T-helper 1 cell treated with Interleukin-12 subunit alpha and Interleukin-12 subunit beta and Interleukin-4 antibody, amounts not matched to agents 30 μg/mL and 1 μg/mL, for 36 hours (primary cell): ENCODE data around the gene KNTC1.
A peak's percentile ranks its signal among the peaks of the same experiment; 100 is the strongest.
"Not testable (repeated sequence)": the region's sequence is repeated elsewhere in the genome, so short reads cannot be mapped to it uniquely, and the experiment has no call there.

Source experiments
- H3K27ac Mint-ChIP-seq: one replicate; pipeline ENCODE4 v1.8.0; 2021; ENCODE audit warnings: mild to moderate bottlenecking, mixed read lengths
- H3K27me3 Mint-ChIP-seq: one replicate; pipeline ENCODE4 v1.8.0; 2021; ENCODE audit warnings: low read depth, mixed read lengths
- H3K36me3 Mint-ChIP-seq: one replicate; pipeline ENCODE4 v1.8.0; 2021; ENCODE audit warnings: low read depth, mixed read lengths
- H3K4me1 Mint-ChIP-seq: one replicate; pipeline ENCODE4 v1.8.0; 2021; ENCODE audit warnings: low read depth, mixed read lengths
- H3K4me3 Mint-ChIP-seq: one replicate; pipeline ENCODE4 v1.8.0; 2021; ENCODE audit warnings: mild to moderate bottlenecking, moderate library complexity, mixed read lengths
- H3K9me3 Mint-ChIP-seq: one replicate; pipeline ENCODE4 v1.8.0; 2021; ENCODE audit warnings: mixed read lengths

The KNTC1 gene

DNA sequence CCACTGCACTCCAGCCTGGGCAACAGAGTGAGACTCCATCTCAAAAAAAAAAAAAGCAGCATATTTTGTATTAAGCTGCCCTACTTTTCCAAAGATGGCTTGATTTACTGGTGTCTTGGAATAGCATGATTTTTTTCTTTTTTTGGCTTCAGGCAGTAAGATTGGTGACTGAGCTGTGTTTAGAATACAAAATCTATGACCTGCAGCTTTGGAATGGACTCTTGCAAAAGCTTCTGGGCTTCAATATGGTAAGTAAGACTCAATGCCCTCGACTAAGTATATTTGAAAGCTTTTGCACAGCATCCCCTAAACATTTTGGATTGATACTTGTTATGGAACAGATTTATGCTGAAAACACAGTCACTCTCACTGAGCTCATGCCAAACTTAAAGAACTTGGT, 87.8 kb downstream of the KNTC1 start:
- Mint-ChIP-seq H3K27me3 (no peaks in the 10 kb centered on the region), H3K4me3 (no peak overlapping the region), H3K9me3 (no peaks in the 10 kb centered on the region), H3K36me3 (peaks cover 39% of the 10 kb centered on the region), H3K27ac (no peak overlapping the region), H3K4me1 (no peaks in the 10 kb centered on the region)

DNA sequence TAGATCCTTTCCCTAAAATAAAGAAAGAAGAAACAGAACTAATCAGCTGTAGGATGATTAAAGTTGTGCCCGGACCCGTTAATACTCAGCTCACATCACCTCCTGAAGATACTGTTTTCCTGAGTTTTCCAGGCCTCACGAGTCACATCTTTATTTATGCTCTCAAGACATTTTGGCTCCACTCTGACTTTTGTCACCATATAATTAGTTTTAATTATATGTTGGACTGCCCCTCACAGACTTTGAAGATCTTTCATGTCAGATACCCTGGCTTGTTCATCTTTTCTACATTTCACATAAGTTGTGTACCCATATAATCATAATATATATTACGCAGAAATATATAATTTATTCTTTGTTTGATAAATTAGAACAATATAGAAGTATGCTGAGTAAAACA, 88.7 kb downstream of the KNTC1 start:
- Mint-ChIP-seq H3K27ac (no peak overlapping the region), H3K36me3 (peaks cover 43% of the 10 kb centered on the region), H3K4me3 (no peak overlapping the region), H3K27me3 (no peaks in the 10 kb centered on the region), H3K9me3 (no peaks in the 10 kb centered on the region), H3K4me1 (no peaks in the 10 kb centered on the region)

- no peaks in the 10 kb centered on the region for H3K27me3 Mint-ChIP-seq
- H3K9me3 Mint-ChIP-seq, result no peaks in the 10 kb centered on the region
- H3K27ac Mint-ChIP-seq, result peak overlapping the region; percentile 4
- H3K4me1 Mint-ChIP-seq, result no peaks in the 10 kb centered on the region
- H3K36me3 Mint-ChIP-seq, result peaks cover 7% of the 10 kb centered on the region
- no peak overlapping the region for H3K4me3 Mint-ChIP-seq
Measured at GRCh38 chr12:122635471-122635870, 108.4 kb downstream of the KNTC1 start.

DNA sequence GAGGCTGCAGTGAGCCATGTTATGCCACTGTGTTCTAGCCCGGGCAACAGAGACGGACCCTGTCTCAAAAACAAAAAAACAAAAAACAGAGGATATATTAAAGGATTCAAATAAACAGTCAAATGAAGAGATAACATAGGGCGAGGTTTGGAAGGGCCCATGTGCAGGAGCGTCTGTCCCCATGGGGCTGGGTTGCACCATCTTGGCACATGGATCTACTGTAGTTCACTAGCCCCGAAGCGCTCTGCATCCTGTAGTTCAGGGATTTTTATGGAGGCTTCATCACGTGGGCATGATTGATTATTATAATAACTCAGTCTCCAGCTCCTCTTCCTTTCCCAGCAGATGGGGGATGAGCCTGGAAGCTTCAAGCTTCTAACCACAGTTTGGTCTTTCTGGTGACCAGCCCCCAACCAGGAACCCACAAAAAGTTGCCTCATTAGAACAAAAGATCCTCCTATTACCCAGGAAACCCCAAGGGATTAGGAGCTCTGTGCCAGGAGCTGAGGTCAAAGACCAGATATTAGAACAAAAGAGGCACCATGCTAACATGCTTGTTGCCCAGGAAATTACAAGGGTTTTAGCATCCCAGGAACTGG, 116.3 kb downstream of the KNTC1 start:
- H3K9me3 Mint-ChIP-seq, result no peaks in the 10 kb centered on the region
- no peaks in the 10 kb centered on the region for H3K27me3 Mint-ChIP-seq
- H3K4me1 Mint-ChIP-seq, result peaks cover 7% of the 10 kb centered on the region
- H3K27ac Mint-ChIP-seq, result no peak overlapping the region
- H3K36me3 Mint-ChIP-seq, result peaks cover 1% of the 10 kb centered on the region
- H3K4me3 Mint-ChIP-seq, result no peak overlapping the region

- H3K27me3 Mint-ChIP-seq, result no peaks in the 10 kb centered on the region
- H3K4me1 Mint-ChIP-seq, result peaks cover 7% of the 10 kb centered on the region
- peak overlapping the region; percentile 35 for H3K4me3 Mint-ChIP-seq
- peak overlapping the region; percentile 28 for H3K27ac Mint-ChIP-seq
- H3K36me3 Mint-ChIP-seq, result no peaks in the 10 kb centered on the region
- no peaks in the 10 kb centered on the region for H3K9me3 Mint-ChIP-seq
Measured at GRCh38 chr12:122646517-122647217, 119.6 kb downstream of the KNTC1 start.

DNA sequence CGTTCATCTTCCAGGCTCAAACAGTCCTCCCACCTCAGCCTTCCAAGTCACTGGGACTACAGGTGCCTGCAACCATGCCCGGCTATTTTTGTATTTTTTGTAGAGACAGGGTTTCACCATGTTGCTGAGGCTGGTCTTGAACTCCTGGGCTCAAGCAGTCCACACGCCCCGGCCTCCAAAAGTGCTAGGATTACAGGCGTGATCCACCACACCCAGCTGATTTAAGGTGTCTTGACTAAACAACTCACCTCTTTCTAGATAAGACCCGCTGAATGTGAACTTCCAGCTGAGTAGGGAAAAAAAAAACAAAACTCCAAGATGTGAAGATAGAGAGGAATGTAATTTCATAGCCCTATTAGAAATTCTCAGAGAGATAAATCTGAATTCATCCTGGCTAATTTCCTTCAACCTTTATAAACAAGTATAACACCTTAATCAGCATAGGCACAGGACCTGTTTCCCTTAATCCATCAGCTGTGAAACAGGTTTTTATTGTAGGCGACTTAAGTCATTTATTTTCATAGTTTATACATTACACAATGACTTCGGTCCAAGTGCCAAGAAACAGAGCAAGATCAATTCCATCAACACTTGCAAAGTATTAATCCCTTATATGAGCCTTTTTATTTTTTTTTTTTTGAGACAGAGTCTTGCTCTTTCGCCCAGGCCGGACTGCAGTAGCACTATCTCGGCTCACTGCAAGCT, 124.6 kb downstream of the KNTC1 start:
- Mint-ChIP-seq H3K27me3 (no peaks in the 10 kb centered on the region), H3K4me3 (no peak overlapping the region), H3K4me1 (peaks cover 4% of the 10 kb centered on the region), H3K36me3 (no peaks in the 10 kb centered on the region), H3K9me3 (no peaks in the 10 kb centered on the region), H3K27ac (no peak overlapping the region)

GRCh38 chr12:122653291-122653690, 126.2 kb downstream of the KNTC1 start:
- H3K4me3 Mint-ChIP-seq, H3K4me1 Mint-ChIP-seq, H3K9me3 Mint-ChIP-seq, H3K27ac Mint-ChIP-seq, H3K27me3 Mint-ChIP-seq, H3K36me3 Mint-ChIP-seq: not testable (repeated sequence)

GRCh38 chr12:122656298-122656697, 129.2 kb downstream of the KNTC1 start:
- Mint-ChIP-seq H3K27me3 (no peaks in the 10 kb centered on the region), H3K9me3 (no peaks in the 10 kb centered on the region), H3K4me1 (no peaks in the 10 kb centered on the region), H3K4me3 (no peak overlapping the region), H3K36me3 (no peaks in the 10 kb centered on the region), H3K27ac (no peak overlapping the region)

DNA sequence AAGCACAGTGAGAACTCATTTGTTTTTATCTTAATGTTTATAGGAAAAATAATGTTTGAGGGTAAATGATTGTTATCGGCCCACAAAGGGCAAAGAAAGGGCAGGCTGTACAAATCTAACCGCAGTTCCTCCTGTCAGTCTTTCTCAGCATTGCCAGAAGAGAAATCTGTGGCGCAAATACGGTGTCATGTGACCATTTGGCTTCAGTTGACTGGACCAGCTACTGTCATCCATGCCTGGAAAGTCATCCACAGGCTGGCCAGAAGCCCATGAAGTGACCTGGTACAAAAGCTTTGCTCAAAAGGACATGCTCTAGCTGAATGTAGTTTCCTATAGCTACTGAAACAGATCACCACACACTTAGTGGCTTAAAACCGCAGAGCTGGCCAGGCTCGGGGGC, 132.5 kb downstream of the KNTC1 start:
- H3K27me3 Mint-ChIP-seq, result no peaks in the 10 kb centered on the region
- no peaks in the 10 kb centered on the region for H3K9me3 Mint-ChIP-seq
- H3K4me1 Mint-ChIP-seq, result no peaks in the 10 kb centered on the region
- peaks cover 2% of the 10 kb centered on the region for H3K36me3 Mint-ChIP-seq
- no peak overlapping the region for H3K4me3 Mint-ChIP-seq
- no peak overlapping the region for H3K27ac Mint-ChIP-seq

GRCh38 chr12:122661246-122661645, 134.2 kb downstream of the KNTC1 start:
- Mint-ChIP-seq H3K4me3 (no peak overlapping the region), H3K9me3 (no peaks in the 10 kb centered on the region), H3K27ac (no peak overlapping the region), H3K27me3 (no peaks in the 10 kb centered on the region), H3K4me1 (no peaks in the 10 kb centered on the region), H3K36me3 (peaks cover 2% of the 10 kb centered on the region)

- H3K9me3 Mint-ChIP-seq, result no peaks in the 10 kb centered on the region
- H3K36me3 Mint-ChIP-seq, result peaks cover 2% of the 10 kb centered on the region
- H3K4me3 Mint-ChIP-seq, result no peak overlapping the region
- H3K27ac Mint-ChIP-seq, result no peak overlapping the region
- H3K27me3 Mint-ChIP-seq, result no peaks in the 10 kb centered on the region
- no peaks in the 10 kb centered on the region for H3K4me1 Mint-ChIP-seq
Measured at GRCh38 chr12:122661938-122662337, 134.9 kb downstream of the KNTC1 start.

- peaks cover 2% of the 10 kb centered on the region for H3K36me3 Mint-ChIP-seq
- H3K27ac Mint-ChIP-seq, result no peak overlapping the region
- no peaks in the 10 kb centered on the region for H3K4me1 Mint-ChIP-seq
Measured at GRCh38 chr12:122665349-122665748, 138.3 kb downstream of the KNTC1 start.

DNA sequence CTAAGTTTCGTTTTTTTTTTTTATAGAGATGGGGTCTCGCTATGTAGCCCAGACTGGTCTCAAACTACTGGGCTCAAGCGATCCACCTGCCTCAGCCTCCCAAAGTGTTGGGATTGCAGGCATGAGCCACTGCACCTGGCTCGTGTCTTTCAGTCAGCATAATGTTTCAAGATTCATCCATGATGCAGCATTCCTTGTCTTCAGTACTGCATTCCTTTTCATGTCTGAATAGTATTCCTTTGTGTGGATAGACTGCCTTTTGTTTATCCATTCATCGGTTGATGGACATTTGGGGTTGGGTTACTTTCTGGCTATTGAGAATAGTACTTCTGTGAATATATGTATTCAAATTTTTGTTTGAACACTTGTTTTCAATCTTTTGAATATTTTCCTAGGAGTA, 138.7 kb downstream of the KNTC1 start:
- Mint-ChIP-seq H3K27me3 (no peaks in the 10 kb centered on the region), H3K27ac (no peak overlapping the region), H3K4me1 (no peaks in the 10 kb centered on the region), H3K36me3 (peaks cover 2% of the 10 kb centered on the region), H3K4me3 (no peak overlapping the region), H3K9me3 (no peaks in the 10 kb centered on the region)

More at GRCh38 chr12:122665349-122665748, 138.3 kb downstream of the KNTC1 start:
- H3K27me3 Mint-ChIP-seq, result no peaks in the 10 kb centered on the region
- no peaks in the 10 kb centered on the region for H3K9me3 Mint-ChIP-seq
- no peak overlapping the region for H3K4me3 Mint-ChIP-seq

- Mint-ChIP-seq H3K27ac (no peak overlapping the region), H3K27me3 (no peaks in the 10 kb centered on the region), H3K36me3 (no peaks in the 10 kb centered on the region), H3K4me3 (no peak overlapping the region), H3K9me3 (no peaks in the 10 kb centered on the region), H3K4me1 (no peaks in the 10 kb centered on the region)
Measured at GRCh38 chr12:122668268-122668667, 141.2 kb downstream of the KNTC1 start.

GRCh38 chr12:122669397-122670070, 142.5 kb downstream of the KNTC1 start:
- no peak overlapping the region for H3K27ac Mint-ChIP-seq
- no peaks in the 10 kb centered on the region for H3K9me3 Mint-ChIP-seq
- H3K27me3 Mint-ChIP-seq, result peaks cover 4% of the 10 kb centered on the region
- no peak overlapping the region for H3K4me3 Mint-ChIP-seq
- H3K4me1 Mint-ChIP-seq, result no peaks in the 10 kb centered on the region
- H3K36me3 Mint-ChIP-seq, result no peaks in the 10 kb centered on the region
